PFSK-1 (cell line): ENCODE results near the gene C16orf92.
A peak's percentile ranks its signal among the peaks of the same experiment; 100 is the strongest.

Experiments
- FOXP2 ChIP-seq: optimal IDR thresholded peaks from 2 replicates; pipeline ENCODE3; 2011; ENCODE audit warnings: borderline replicate concordance, control low read depth, inconsistent platforms; ENCODE audit not compliant: insufficient read depth; ENCODE audit errors: extremely low read length, extremely low read depth
- POLR2AphosphoS5 ChIP-seq: IDR thresholded peaks from 2 replicates; pipeline ENCODE4 v1.6.1; 2012; ENCODE audit warnings: low read depth, mild to moderate bottlenecking, control low read depth, low read length, moderate library complexity
- REST ChIP-seq, 2 experiments: IDR thresholded peaks; 2 replicates each; pipeline versions ENCODE4 v1.6.1 to v1.8.0; 2011 to 2012; ENCODE audit warnings: low read depth in 2 of 2, low read length in 2 of 2, control low read depth in 1 of 2, inconsistent platforms in 1 of 2, mild to moderate bottlenecking in 1 of 2, moderate library complexity in 1 of 2; ENCODE audit not compliant: insufficient read depth in 1 of 2
- SIN3A ChIP-seq: IDR thresholded peaks from 2 replicates; pipeline ENCODE4 v1.6.1; 2012; ENCODE audit warnings: mild to moderate bottlenecking, low read length, moderate library complexity, borderline replicate concordance; ENCODE audit not compliant: insufficient read depth
- TAF1 ChIP-seq: IDR thresholded peaks from 2 replicates; pipeline ENCODE4 v1.6.1; 2012; ENCODE audit warnings: low read length, control low read depth, borderline replicate concordance; ENCODE audit not compliant: insufficient read depth

The C16orf92 gene

DNA sequence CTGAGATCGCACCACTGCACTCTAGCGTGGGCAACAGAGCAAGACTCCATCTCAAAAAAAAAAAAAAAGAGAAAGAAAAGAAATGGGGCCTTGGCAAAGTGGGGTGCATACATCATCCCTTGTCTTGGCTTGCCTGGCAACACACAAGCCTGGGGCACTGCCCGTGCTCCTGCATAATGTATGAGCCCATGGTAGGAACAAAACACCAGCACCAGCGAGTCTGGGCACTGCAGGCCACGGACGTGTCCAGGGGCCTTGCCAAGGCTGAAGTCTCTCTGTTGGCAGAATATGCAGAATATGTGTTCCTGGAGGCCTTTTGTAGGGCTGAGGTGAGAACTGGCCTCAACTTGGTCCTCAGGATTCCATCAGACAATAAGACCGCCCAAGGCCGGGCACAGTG is 26.9 kb downstream of the C16orf92 start:
- TF ChIP-seq FOXP2: no peak
- no peak for TF ChIP-seq REST (IDR thresholded peaks at IDR 0.05; ENCODE audit: insufficient read depth in 1 of 2, low read depth in 2 of 2, low read length in 2 of 2)
- no peak for TF ChIP-seq TAF1
- no peak for TF ChIP-seq SIN3A
- TF ChIP-seq POLR2AphosphoS5: no peak

DNA sequence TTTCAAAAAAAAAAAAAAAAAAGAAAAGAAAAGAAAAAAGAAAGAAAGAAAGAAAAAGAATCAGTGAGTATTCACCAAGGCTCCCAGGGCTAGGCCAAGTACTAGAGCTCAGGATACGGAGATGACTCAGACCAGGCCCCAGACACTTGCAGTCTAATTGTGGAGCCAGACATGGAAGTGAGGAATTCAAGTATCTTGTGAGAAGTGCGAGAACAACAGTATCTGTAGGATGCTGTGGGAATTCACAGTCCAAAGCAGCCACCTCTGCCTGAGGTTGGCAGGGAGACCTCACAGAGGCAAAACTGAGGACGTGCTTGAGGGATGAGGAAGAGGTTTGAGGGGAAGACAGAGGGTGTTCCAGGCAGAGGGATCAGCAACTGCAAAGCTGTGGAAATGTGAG is 28.5 kb downstream of the C16orf92 start:
- TF ChIP-seq REST (IDR thresholded peaks at IDR 0.05; ENCODE audit: insufficient read depth in 1 of 2, low read depth in 2 of 2, low read length in 2 of 2) (no peak), SIN3A (no peak), FOXP2 (no peak)

- no peak for TF ChIP-seq POLR2AphosphoS5
- TF ChIP-seq FOXP2: peak; percentile 52
These were observed 29.8 kb downstream of the C16orf92 start for GRCh38 chr16:30052671-30053372.

GRCh38 chr16:30053376-30054015 is 30.5 kb downstream of the C16orf92 start:
- TF ChIP-seq TAF1 (no peak), REST (IDR thresholded peaks at IDR 0.05; ENCODE audit: insufficient read depth in 1 of 2, low read depth in 2 of 2, low read length in 2 of 2) (no peak), POLR2AphosphoS5 (no peak), SIN3A (no peak), FOXP2 (no peak)

DNA sequence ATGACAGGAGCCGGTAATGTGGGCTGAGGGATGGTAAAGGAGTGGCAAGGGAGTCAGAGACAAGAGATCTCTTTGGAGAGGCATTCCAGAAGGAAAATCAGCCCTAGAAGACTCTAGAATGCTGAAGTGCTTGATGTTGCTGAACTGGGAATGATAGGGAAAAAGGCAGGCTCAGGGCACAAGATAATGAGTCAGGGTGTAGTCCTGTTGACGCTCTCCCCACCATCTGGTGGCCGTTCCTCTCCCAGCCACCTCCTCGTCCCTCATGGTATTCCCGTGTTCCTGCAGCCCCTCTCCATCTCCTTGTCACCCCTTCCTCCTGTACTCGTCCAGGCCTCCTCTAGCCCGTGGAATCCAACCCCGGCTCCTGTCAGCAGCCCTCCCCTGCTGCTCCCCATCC is 31.5 kb downstream of the C16orf92 start:
- TF ChIP-seq FOXP2 (no peak), POLR2AphosphoS5 (no peak), REST (IDR thresholded peaks at IDR 0.05; ENCODE audit: insufficient read depth in 1 of 2, low read depth in 2 of 2, low read length in 2 of 2) (no peak), SIN3A (no peak), TAF1 (no peak)
